ENCODE measurements around the gene GPD1L.

DNA sequence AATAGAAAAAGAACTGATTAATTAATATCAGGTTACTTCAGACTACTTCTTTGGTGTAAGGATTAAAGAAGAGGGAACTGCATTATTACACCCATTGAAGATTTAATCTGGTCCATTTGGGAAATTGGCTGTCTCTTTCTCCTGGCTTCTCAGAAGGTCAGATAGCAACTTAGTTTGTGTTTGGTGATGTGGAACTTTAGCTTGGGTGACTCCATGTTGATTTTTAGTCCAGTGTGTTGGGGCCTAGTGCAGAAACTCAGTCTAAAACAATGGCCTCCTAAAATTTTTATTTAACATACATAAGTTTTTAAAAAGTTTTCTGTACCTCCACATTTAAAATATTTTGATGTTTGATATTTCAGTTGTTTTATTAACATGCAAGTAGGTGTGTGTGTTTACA, 27.6 kb upstream of the GPD1L start:
- TF ChIP-seq, protein P1, sequence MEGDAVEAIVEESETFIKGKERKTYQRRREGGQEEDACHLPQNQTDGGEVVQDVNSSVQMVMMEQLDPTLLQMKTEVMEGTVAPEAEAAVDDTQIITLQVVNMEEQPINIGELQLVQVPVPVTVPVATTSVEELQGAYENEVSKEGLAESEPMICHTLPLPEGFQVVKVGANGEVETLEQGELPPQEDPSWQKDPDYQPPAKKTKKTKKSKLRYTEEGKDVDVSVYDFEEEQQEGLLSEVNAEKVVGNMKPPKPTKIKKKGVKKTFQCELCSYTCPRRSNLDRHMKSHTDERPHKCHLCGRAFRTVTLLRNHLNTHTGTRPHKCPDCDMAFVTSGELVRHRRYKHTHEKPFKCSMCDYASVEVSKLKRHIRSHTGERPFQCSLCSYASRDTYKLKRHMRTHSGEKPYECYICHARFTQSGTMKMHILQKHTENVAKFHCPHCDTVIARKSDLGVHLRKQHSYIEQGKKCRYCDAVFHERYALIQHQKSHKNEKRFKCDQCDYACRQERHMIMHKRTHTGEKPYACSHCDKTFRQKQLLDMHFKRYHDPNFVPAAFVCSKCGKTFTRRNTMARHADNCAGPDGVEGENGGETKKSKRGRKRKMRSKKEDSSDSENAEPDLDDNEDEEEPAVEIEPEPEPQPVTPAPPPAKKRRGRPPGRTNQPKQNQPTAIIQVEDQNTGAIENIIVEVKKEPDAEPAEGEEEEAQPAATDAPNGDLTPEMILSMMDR (IDR thresholded peaks at IDR 0.05) = no peak
- no peak for TF ChIP-seq EZH2 (IDR thresholded peaks at IDR 0.05; ENCODE audit: borderline replicate concordance, insufficient read depth, low read depth, low read length, poor library complexity, severe bottlenecking)
